ENCODE measurements around the gene ABR. TPM values are rescaled to one million over a fixed set of nuclear protein-coding genes. Genes with fewer than 3 reads are reported as not detected.
"Not testable (repeated sequence)": the region's sequence is repeated elsewhere in the genome, so short reads cannot be mapped to it uniquely, and the experiment has no call there.

Gene ABR
- total and polyA plus RNA-seq, 4 donors: 2.7 to 12.9 (median 6.8) TPM

GRCh38 chr17:1153795-1154546 is 25.8 kb downstream of the ABR start:
- H3K9ac ChIP-seq (ENCODE audit: low read depth in 1 of 2, low read length in 2 of 2): no peak overlapping the region
- no peak for TF ChIP-seq EGR1 (IDR thresholded peaks at IDR 0.05; ENCODE audit: low read depth in 2 of 2)
- no peak for TF ChIP-seq FOXA1 (IDR thresholded peaks at IDR 0.05)
- no peak for TF ChIP-seq NR2F2 (IDR thresholded peaks at IDR 0.05)
- TF ChIP-seq TAF1 (conservative IDR thresholded peaks at IDR 0.05): no peak
- TF ChIP-seq, protein P1, sequence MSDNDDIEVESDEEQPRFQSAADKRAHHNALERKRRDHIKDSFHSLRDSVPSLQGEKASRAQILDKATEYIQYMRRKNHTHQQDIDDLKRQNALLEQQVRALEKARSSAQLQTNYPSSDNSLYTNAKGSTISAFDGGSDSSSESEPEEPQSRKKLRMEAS (IDR thresholded peaks at IDR 0.05): no peak
- no peak for TF ChIP-seq YY1 (IDR thresholded peaks at IDR 0.05)
- no peak for TF ChIP-seq FOXA2 (IDR thresholded peaks at IDR 0.05)
- no peak for TF ChIP-seq JUND (IDR thresholded peaks at IDR 0.05)
- no peak for TF ChIP-seq ZBTB33 (IDR thresholded peaks at IDR 0.05)
- no peak for TF ChIP-seq RXRA (IDR thresholded peaks at IDR 0.05)
- no peak for TF ChIP-seq HNF4A (conservative IDR thresholded peaks at IDR 0.05)
- no peak for TF ChIP-seq RAD21 (IDR thresholded peaks at IDR 0.05)
- TF ChIP-seq, protein P2, sequence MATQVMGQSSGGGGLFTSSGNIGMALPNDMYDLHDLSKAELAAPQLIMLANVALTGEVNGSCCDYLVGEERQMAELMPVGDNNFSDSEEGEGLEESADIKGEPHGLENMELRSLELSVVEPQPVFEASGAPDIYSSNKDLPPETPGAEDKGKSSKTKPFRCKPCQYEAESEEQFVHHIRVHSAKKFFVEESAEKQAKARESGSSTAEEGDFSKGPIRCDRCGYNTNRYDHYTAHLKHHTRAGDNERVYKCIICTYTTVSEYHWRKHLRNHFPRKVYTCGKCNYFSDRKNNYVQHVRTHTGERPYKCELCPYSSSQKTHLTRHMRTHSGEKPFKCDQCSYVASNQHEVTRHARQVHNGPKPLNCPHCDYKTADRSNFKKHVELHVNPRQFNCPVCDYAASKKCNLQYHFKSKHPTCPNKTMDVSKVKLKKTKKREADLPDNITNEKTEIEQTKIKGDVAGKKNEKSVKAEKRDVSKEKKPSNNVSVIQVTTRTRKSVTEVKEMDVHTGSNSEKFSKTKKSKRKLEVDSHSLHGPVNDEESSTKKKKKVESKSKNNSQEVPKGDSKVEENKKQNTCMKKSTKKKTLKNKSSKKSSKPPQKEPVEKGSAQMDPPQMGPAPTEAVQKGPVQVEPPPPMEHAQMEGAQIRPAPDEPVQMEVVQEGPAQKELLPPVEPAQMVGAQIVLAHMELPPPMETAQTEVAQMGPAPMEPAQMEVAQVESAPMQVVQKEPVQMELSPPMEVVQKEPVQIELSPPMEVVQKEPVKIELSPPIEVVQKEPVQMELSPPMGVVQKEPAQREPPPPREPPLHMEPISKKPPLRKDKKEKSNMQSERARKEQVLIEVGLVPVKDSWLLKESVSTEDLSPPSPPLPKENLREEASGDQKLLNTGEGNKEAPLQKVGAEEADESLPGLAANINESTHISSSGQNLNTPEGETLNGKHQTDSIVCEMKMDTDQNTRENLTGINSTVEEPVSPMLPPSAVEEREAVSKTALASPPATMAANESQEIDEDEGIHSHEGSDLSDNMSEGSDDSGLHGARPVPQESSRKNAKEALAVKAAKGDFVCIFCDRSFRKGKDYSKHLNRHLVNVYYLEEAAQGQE (IDR thresholded peaks at IDR 0.05): no peak
- TF ChIP-seq, protein P3, sequence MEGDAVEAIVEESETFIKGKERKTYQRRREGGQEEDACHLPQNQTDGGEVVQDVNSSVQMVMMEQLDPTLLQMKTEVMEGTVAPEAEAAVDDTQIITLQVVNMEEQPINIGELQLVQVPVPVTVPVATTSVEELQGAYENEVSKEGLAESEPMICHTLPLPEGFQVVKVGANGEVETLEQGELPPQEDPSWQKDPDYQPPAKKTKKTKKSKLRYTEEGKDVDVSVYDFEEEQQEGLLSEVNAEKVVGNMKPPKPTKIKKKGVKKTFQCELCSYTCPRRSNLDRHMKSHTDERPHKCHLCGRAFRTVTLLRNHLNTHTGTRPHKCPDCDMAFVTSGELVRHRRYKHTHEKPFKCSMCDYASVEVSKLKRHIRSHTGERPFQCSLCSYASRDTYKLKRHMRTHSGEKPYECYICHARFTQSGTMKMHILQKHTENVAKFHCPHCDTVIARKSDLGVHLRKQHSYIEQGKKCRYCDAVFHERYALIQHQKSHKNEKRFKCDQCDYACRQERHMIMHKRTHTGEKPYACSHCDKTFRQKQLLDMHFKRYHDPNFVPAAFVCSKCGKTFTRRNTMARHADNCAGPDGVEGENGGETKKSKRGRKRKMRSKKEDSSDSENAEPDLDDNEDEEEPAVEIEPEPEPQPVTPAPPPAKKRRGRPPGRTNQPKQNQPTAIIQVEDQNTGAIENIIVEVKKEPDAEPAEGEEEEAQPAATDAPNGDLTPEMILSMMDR (IDR thresholded peaks at IDR 0.05; ENCODE audit: low read depth, low read length, missing input control): no peak
- TF ChIP-seq SP1 (IDR thresholded peaks at IDR 0.05): no peak
- no peak for TF ChIP-seq HNF4G (IDR thresholded peaks at IDR 0.05)
- no peak for TF ChIP-seq ATF3 (IDR thresholded peaks at IDR 0.05)
- no peak for TF ChIP-seq GABPA (IDR thresholded peaks at IDR 0.05 in 1 of 2, conservative IDR thresholded peaks at IDR 0.05 in 1 of 2)
- H3K27ac ChIP-seq (ENCODE audit: low read depth in 1 of 2, low read length in 2 of 2): no peak overlapping the region
- no peaks in the 10 kb centered on the region for H3K9me3 ChIP-seq (ENCODE audit: control insufficient read depth in 4 of 4, low read length in 3 of 4)
- H3K4me3 ChIP-seq (ENCODE audit: low read depth in 1 of 3, low read length in 3 of 3): no peak overlapping the region
- no peaks in the 10 kb centered on the region for H3K27me3 ChIP-seq (ENCODE audit: control insufficient read depth in 4 of 4, insufficient read depth in 4 of 4, low read length in 3 of 4)
- peaks cover 0 to 2% (median 0%) of the 10 kb centered on the region in 4 donors for H3K36me3 ChIP-seq (ENCODE audit: control insufficient read depth in 4 of 4, insufficient read depth in 3 of 4, low read depth in 1 of 4, low read length in 3 of 4)
- H3K4me1 ChIP-seq (ENCODE audit: control insufficient read depth in 4 of 4, insufficient read depth in 4 of 4, low read length in 3 of 4): no peaks in the 10 kb centered on the region
- no peak for DNase-seq (ENCODE audit: low spot score)
- WGBS: 65% methylated on average over 30 of the region's 30 CpGs

DNA sequence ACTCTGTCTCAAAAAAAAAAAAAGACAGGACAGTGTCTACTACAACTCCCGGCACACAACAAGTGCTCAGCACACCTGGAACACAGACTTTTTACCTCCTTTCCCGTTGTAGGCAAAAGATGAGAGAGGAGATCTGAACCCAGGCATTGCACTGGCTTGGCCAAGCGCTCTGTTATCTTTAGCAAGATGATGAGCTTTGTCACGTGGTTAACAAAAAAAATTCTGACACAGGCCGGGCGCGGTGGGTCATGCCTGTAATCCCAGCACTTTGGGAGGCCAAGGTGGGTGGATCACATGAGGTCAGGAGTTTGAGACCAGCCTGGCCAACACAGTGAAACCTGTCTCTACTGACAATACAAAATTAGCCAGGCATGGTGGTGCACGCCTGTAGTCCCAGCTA is 27.2 kb downstream of the ABR start:
- H3K36me3 ChIP-seq (ENCODE audit: control insufficient read depth in 4 of 4, insufficient read depth in 3 of 4, low read depth in 1 of 4, low read length in 3 of 4); DNase-seq (ENCODE audit: low spot score); H3K27me3 ChIP-seq (ENCODE audit: control insufficient read depth in 4 of 4, insufficient read depth in 4 of 4, low read length in 3 of 4); H3K9ac ChIP-seq (ENCODE audit: low read depth in 1 of 2, low read length in 2 of 2); H3K27ac ChIP-seq (ENCODE audit: low read depth in 1 of 2, low read length in 2 of 2); H3K4me1 ChIP-seq (ENCODE audit: control insufficient read depth in 4 of 4, insufficient read depth in 4 of 4, low read length in 3 of 4); H3K4me3 ChIP-seq (ENCODE audit: low read depth in 1 of 3, low read length in 3 of 3); H3K9me3 ChIP-seq (ENCODE audit: control insufficient read depth in 4 of 4, low read length in 3 of 4): not testable (repeated sequence)
- WGBS: 86% methylated on average over 8 of the region's 8 CpGs

All from liver (tissue), 9 donors.